Mucosa of descending colon (tissue), 3 donors: Measurements from ENCODE around the gene AZI2. TPM values are rescaled to one million over a fixed set of nuclear protein-coding genes. Genes with fewer than 3 reads are reported as not detected.

Source experiments
- ATAC-seq: fragments of 200-7000 bp; cut with Tn5 transposase; one replicate; pipeline ENCODE4 v1.9.1; 2020; ENCODE audit warnings: mild to moderate bottlenecking, moderate library complexity
- DNase-seq, 3 donors: peaks; one replicate each; pipeline ENCODE4 v3.0.0-alpha.2; 2020
- H3K36me3 ChIP-seq: fragments of 200-600 bp; one replicate; pipeline ENCODE4 v1.8.0; 2021; ENCODE audit warnings: low read depth, mild to moderate bottlenecking
- H3K4me1 ChIP-seq: fragments of 200-600 bp; one replicate; pipeline ENCODE4 v1.8.0; 2021; ENCODE audit warnings: low read depth, mild to moderate bottlenecking
- H3K4me3 ChIP-seq: fragments of 200-600 bp; one replicate; pipeline ENCODE4 v1.8.0; 2021; ENCODE audit warnings: mild to moderate bottlenecking
- H3K9me3 ChIP-seq: fragments of 200-600 bp; one replicate; pipeline ENCODE4 v1.8.0; 2021; ENCODE audit warnings: mild to moderate bottlenecking
- CTCF ChIP-seq: fragments of 200-600 bp; IDR thresholded peaks from one replicate; pipeline ENCODE4 v1.8.0; 2022; ENCODE audit warnings: antibody characterized with exemption, mild to moderate bottlenecking
- intact Hi-C, 2 donors: fragments of 100-400 bp; cut with DNase I in 1 of 2; cut with micrococcal nuclease in 1 of 2; formaldehyde crosslinking; loops; one replicate each; pipeline versions ENCODE4 v1.11.0 to v1.11.1; 2022; cut with DNase I, micrococcal nuclease
- long read RNA-seq, 2 donors: library from polyadenylated mRNA; unstranded; transcript quantifications; one replicate each; pipeline ENCODE4 v2.0.0, GENCODE V29; 2019 to 2021
- total RNA-seq, 3 donors: library from RNA; stranded (reverse); fragmentation: NEBNext Ultra II Directional in 2 of 3; extraction: Animal tissue kit (Norgen Biotek cat#: 25700) in 2 of 3; gene quantifications; one replicate each; pipeline versions ENCODE4 v1.2.1 to v1.2.4, GENCODE V29; 2021 to 2023
- donor health status: DM: no; HTN: no; CAD: no; lungs with moderate emphysema.
- donor health status: DM: no; HTN: no; CAD: no.
- donor health status: DM: no; HTN: yes; CAD: no.

The AZI2 gene
- total RNA-seq: 10 to 100 TPM; 50.4 to 61.6 (median 55.3) TPM
- long read RNA-seq, donor 1, full-length matches to known transcripts: 58 of 65 reads
- long read RNA-seq, donor 1, partial matches to known transcripts: 4 of 65 reads
- long read RNA-seq, donor 1, other reads (novel, unspliced or antisense): 3 of 65 reads
- long read RNA-seq, donor 2, full-length matches to known transcripts: 20 of 23 reads
- long read RNA-seq, donor 2, partial matches to known transcripts: 3 of 23 reads
- long read RNA-seq, donor 2, other reads (novel, unspliced or antisense): 0 of 23 reads

- intact Hi-C loops: no loop called here
- no peak for TF ChIP-seq CTCF
- peak within 1 kb of the TSS; percentile 91 for H3K4me3 ChIP-seq
- DNase-seq (peak; percentile 97), ATAC-seq (peak; percentile 99)
- H3K36me3 ChIP-seq: no peaks in the 10 kb centered on the region
- H3K4me1 ChIP-seq: peaks cover 25% of the 10 kb centered on the region
- H3K9me3 ChIP-seq: peaks cover 6% of the 10 kb centered on the region
These were observed at the start of gene AZI2, which contains the start of gene ZCWPW2 for GRCh38 chr3:28348629-28349468. Gene AZI2 (minus strand): TSS chr3:28348824. CDS start chr3:28340617, 8,207 bp downstream. Gene ZCWPW2 (plus strand): TSS chr3:28348721. CDS start chr3:28413069, 64,348 bp downstream.

GRCh38 chr3:28388978-28389377 lies 40.4 kb upstream of the AZI2 start:
- intact Hi-C loops: no loop called here
- DNase-seq (no peak), ATAC-seq (no peak)
- TF ChIP-seq CTCF: no peak
- Histone ChIP-seq H3K4me1 (no peaks in the 10 kb centered on the region), H3K36me3 (no peaks in the 10 kb centered on the region), H3K4me3 (no peak overlapping the region), H3K9me3 (peaks cover 14% of the 10 kb centered on the region)

- H3K9me3 ChIP-seq: no peaks in the 10 kb centered on the region
- intact Hi-C loops: no loop called here
- DNase-seq (no peak), ATAC-seq (no peak)
- H3K36me3 ChIP-seq: no peaks in the 10 kb centered on the region
- TF ChIP-seq CTCF: no peak
- H3K4me1 ChIP-seq: no peaks in the 10 kb centered on the region
- H3K4me3 ChIP-seq: no peak overlapping the region
These were observed 37.4 kb upstream of the AZI2 start for GRCh38 chr3:28386049-28386448.

GRCh38 chr3:28376424-28376823 lies 27.8 kb upstream of the AZI2 start:
- no peak for TF ChIP-seq CTCF
- Histone ChIP-seq H3K4me3 (no peak overlapping the region), H3K36me3 (no peaks in the 10 kb centered on the region), H3K9me3 (peaks cover 4% of the 10 kb centered on the region), H3K4me1 (no peaks in the 10 kb centered on the region)
- ATAC-seq: peak; percentile 45
- intact Hi-C loops: no loop called here
- peak in 1 of 3 donors; percentile 2 for DNase-seq

GRCh38 chr3:28349469-28350000 lies 911 bp upstream of the AZI2 start:
- Histone ChIP-seq H3K36me3 (no peaks in the 10 kb centered on the region), H3K9me3 (peaks cover 6% of the 10 kb centered on the region), H3K4me1 (peaks cover 25% of the 10 kb centered on the region), H3K4me3 (peak overlapping the region; percentile 91)
- ATAC-seq (peak; percentile 4), DNase-seq (no peak)
- intact Hi-C loops: no loop called here
- no peak for TF ChIP-seq CTCF
